Measurements from ENCODE around the gene VTCN1. TPM values are rescaled to one million over a fixed set of nuclear protein-coding genes. Genes with fewer than 3 reads are reported as not detected.
"Not testable (repeated sequence)": the region's sequence is repeated elsewhere in the genome, so short reads cannot be mapped to it uniquely, and the experiment has no call there.

The VTCN1 gene
- total RNA-seq, 1 donor from 2014 or later, result not detected

GRCh38 chr1:117104986-117105385, 105.7 kb downstream of the VTCN1 start:
- intact Hi-C loops (cut with micrococcal nuclease), result no loop called here

GRCh38 chr1:117101858-117102257, 108.9 kb downstream of the VTCN1 start:
- intact Hi-C loops (cut with micrococcal nuclease), result not testable (repeated sequence)

- intact Hi-C loops (cut with micrococcal nuclease), result no loop called here
These were observed 109.4 kb downstream of the VTCN1 start for GRCh38 chr1:117101334-117101733.

GRCh38 chr1:117098287-117098890, 112.3 kb downstream of the VTCN1 start:
- intact Hi-C loops (cut with micrococcal nuclease), result no loop called here

GRCh38 chr1:117097443-117097842, 113.3 kb downstream of the VTCN1 start:
- intact Hi-C loops (cut with micrococcal nuclease), result no loop called here

GRCh38 chr1:117096951-117097408, 113.7 kb downstream of the VTCN1 start:
- intact Hi-C loops (cut with micrococcal nuclease), result no loop called here

- intact Hi-C loops (cut with micrococcal nuclease), result loop anchor here (1.0 to 2.0 kb wide), 3 partner anchors 26 to 34 kb away; partner anchors contain the start of genes TRIM45 and TTF2
These were observed 115.7 kb downstream of the VTCN1 start for GRCh38 chr1:117094841-117095604.

GRCh38 chr1:117093870-117094621, 116.7 kb downstream of the VTCN1 start:
- intact Hi-C loops (cut with micrococcal nuclease), result loop anchor here (1.0 to 2.0 kb wide), 3 partner anchors 27 to 33 kb away; partner anchors contain the start of genes TRIM45 and TTF2

Other genes with a start within 250 kb of the VTCN1 start
- gene CD101, start 209.2 kb downstream of the VTCN1 start, total RNA-seq, result 1.9 and 2.3 TPM in 2 replicates
- 83.2 and 83.7 TPM in 2 replicates for gene TTF2, start 150.6 kb downstream of the VTCN1 start, total RNA-seq
- gene TRIM45, start 89.2 kb downstream of the VTCN1 start, total RNA-seq, result 0.25 and 0.54 TPM in 2 replicates
- gene MAN1A2, start 156.5 kb upstream of the VTCN1 start, total RNA-seq, result 43.2 and 44.6 TPM in 2 replicates